Testis (tissue), 2 donors: ENCODE results near the gene RABGAP1L.

Source experiments
- POLR2A ChIP-seq: fragments of 450-650 bp; IDR thresholded peaks from one replicate; pipeline ENCODE4 v1.6.1; 2017; ENCODE audit warnings: antibody characterized with exemption, mild to moderate bottlenecking, moderate library complexity
- TF ChIP-seq, protein P1 (sequence below), 3 experiments: fragments of 450-650 bp in 2 of 3; fragments of 200-600 bp in 1 of 3; sonication (generic) in 1 of 3; IDR thresholded peaks; one replicate each; pipeline ENCODE4 v1.5.1; 2016 to 2019; ENCODE audit warnings: antibody characterized with exemption in 3 of 3, mild to moderate bottlenecking in 2 of 3, moderate library complexity in 1 of 3

DNA sequence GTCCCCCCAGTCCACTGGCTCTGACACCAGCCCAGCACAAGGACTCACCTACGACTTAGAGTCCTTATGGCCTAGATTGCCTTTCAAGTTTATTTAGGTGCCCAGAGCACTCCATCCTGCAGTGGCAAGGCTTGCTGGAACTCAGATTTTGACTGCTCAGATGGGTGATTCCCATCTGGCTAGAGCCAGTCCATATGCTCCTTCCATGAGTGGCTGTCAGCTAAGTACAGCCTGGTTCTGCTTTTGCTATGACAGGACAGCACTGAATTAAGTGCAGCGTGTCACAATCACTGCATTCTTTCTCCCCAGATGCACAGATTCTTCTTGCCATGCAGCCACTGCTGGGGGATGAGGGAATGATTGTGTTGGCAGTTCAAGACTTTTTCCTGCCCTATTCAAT, 332.3 kb downstream of the RABGAP1L start:
- TF ChIP-seq, protein P1, sequence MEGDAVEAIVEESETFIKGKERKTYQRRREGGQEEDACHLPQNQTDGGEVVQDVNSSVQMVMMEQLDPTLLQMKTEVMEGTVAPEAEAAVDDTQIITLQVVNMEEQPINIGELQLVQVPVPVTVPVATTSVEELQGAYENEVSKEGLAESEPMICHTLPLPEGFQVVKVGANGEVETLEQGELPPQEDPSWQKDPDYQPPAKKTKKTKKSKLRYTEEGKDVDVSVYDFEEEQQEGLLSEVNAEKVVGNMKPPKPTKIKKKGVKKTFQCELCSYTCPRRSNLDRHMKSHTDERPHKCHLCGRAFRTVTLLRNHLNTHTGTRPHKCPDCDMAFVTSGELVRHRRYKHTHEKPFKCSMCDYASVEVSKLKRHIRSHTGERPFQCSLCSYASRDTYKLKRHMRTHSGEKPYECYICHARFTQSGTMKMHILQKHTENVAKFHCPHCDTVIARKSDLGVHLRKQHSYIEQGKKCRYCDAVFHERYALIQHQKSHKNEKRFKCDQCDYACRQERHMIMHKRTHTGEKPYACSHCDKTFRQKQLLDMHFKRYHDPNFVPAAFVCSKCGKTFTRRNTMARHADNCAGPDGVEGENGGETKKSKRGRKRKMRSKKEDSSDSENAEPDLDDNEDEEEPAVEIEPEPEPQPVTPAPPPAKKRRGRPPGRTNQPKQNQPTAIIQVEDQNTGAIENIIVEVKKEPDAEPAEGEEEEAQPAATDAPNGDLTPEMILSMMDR (IDR thresholded peaks at IDR 0.05), result no peak
- TF ChIP-seq POLR2A, result no peak
